Ovary (tissue), 3 donors: ENCODE data around the gene TCERG1L.

Source experiments
- POLR2A ChIP-seq: fragments of 450-650 bp; IDR thresholded peaks from one replicate; pipeline ENCODE4 v1.6.1; 2017; ENCODE audit warnings: antibody characterized with exemption, mild to moderate bottlenecking, moderate library complexity
- TF ChIP-seq, protein P1 (sequence below), 3 donors: fragments of 450-650 bp in 2 of 3; fragments of 200-600 bp in 1 of 3; IDR thresholded peaks; one replicate each; pipeline versions ENCODE4 v1.5.1 to v1.8.0; 2016 to 2022; ENCODE audit warnings: antibody characterized with exemption in 3 of 3, mild to moderate bottlenecking in 1 of 3
- donor health status: DM: no; HTN: no; CAD: no.

DNA sequence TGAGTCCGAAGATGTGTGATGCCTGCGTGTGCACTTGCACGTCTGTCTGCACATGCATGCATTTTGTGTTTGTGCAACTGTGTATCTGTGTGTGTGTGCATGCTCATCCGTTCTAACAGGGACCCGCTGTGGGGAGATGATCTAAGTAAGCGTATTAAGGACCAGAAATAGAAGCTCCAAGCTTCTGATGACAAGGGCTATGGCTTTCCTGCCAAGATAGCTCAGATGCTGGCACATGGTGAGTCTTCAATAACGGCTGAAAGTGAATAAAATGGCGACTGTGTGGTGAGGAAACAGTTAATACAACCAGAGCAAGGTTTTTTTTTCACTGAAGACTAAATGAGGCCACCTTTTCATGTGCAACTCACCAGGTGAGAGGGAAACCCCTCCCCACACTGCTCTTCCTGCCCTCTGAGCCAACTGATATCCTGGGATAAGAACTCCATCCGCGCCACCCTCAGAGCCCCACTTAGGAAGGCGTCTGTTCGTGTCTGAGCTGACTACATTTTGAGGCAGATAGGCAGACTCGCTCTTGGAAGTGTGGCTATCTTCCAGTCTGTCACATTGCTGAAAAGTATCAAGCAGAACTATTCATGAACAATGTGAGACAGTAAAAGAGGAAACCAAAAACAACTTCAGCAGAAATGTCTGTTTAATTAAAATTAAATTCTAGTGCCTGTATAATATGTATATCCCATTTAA lies 47.4 kb upstream of the TCERG1L start:
- TF ChIP-seq POLR2A = no peak
- TF ChIP-seq, protein P1, sequence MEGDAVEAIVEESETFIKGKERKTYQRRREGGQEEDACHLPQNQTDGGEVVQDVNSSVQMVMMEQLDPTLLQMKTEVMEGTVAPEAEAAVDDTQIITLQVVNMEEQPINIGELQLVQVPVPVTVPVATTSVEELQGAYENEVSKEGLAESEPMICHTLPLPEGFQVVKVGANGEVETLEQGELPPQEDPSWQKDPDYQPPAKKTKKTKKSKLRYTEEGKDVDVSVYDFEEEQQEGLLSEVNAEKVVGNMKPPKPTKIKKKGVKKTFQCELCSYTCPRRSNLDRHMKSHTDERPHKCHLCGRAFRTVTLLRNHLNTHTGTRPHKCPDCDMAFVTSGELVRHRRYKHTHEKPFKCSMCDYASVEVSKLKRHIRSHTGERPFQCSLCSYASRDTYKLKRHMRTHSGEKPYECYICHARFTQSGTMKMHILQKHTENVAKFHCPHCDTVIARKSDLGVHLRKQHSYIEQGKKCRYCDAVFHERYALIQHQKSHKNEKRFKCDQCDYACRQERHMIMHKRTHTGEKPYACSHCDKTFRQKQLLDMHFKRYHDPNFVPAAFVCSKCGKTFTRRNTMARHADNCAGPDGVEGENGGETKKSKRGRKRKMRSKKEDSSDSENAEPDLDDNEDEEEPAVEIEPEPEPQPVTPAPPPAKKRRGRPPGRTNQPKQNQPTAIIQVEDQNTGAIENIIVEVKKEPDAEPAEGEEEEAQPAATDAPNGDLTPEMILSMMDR (IDR thresholded peaks at IDR 0.05) = no peak
